Parathyroid adenoma (tissue), 2 donors: ENCODE data around the gene CAMSAP1.

ENCODE experiments used
- H2AFZ ChIP-seq: fragments of 300-600 bp; sonication (generic); one replicate; pipeline ENCODE4 v1.7.0; 2017; ENCODE audit warnings: antibody characterized with exemption, mild to moderate bottlenecking
- H3K27ac ChIP-seq: fragments of 300-600 bp; sonication (generic); one replicate; pipeline ENCODE4 v1.7.0; 2017
- H3K27me3 ChIP-seq: fragments of 300-600 bp; sonication (generic); one replicate; pipeline ENCODE4 v1.7.0; 2017; ENCODE audit warnings: low read length; ENCODE audit not compliant: control insufficient read depth, insufficient read depth
- H3K36me3 ChIP-seq: fragments of 300-600 bp; sonication (generic); one replicate; pipeline ENCODE4 v1.7.0; 2017; ENCODE audit warnings: low read length; ENCODE audit not compliant: control insufficient read depth, insufficient read depth
- H3K4me1 ChIP-seq: fragments of 300-600 bp; sonication (generic); one replicate; pipeline ENCODE4 v1.7.0; 2017; ENCODE audit warnings: control low read depth
- H3K4me2 ChIP-seq: fragments of 300-600 bp; sonication (generic); one replicate; pipeline ENCODE4 v1.7.0; 2017; ENCODE audit warnings: low read length
- H3K4me3 ChIP-seq: fragments of 300-600 bp; sonication (generic); one replicate; pipeline ENCODE4 v1.7.0; 2017; ENCODE audit warnings: low read depth, low read length
- H3K79me2 ChIP-seq: fragments of 300-600 bp; sonication (generic); one replicate; pipeline ENCODE4 v1.7.0; 2017; ENCODE audit warnings: control low read depth
- H3K9ac ChIP-seq: fragments of 300-600 bp; sonication (generic); one replicate; pipeline ENCODE4 v1.7.0; 2017; ENCODE audit warnings: mild to moderate bottlenecking
- H3K9me3 ChIP-seq: fragments of 300-600 bp; sonication (generic); one replicate; pipeline ENCODE4 v1.7.0; 2017; ENCODE audit warnings: low read length; ENCODE audit not compliant: control insufficient read depth
- TF ChIP-seq, protein P1 (sequence below): fragments of 300-600 bp; sonication (generic); IDR thresholded peaks from one replicate; pipeline ENCODE4 v1.7.0; 2017; ENCODE audit warnings: antibody characterized with exemption, mild to moderate bottlenecking
- donor health status: primary hyperparathyroidism.

The CAMSAP1 gene

DNA sequence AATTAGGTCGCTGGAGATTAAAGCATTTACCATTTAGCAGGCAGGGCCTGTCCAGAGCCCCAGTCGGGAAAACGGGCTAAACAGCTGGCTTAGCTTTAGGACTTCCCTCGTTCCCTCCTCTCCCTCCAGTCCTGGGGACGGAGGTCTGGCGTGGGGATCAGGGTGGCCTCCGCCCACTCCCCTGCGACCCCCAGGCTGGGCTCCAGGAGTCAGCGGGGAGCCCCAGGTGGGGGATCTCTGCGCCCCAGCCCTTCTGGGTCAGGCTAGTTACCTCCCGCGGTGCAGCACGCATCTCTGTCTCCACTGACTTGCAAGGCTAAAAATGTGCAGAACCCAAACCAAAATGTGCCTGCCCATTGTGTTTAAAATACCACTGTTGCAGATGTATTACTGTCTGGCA lies 16.2 kb upstream of the CAMSAP1 start:
- H3K27ac ChIP-seq = no peak overlapping the region
- TF ChIP-seq, protein P1, sequence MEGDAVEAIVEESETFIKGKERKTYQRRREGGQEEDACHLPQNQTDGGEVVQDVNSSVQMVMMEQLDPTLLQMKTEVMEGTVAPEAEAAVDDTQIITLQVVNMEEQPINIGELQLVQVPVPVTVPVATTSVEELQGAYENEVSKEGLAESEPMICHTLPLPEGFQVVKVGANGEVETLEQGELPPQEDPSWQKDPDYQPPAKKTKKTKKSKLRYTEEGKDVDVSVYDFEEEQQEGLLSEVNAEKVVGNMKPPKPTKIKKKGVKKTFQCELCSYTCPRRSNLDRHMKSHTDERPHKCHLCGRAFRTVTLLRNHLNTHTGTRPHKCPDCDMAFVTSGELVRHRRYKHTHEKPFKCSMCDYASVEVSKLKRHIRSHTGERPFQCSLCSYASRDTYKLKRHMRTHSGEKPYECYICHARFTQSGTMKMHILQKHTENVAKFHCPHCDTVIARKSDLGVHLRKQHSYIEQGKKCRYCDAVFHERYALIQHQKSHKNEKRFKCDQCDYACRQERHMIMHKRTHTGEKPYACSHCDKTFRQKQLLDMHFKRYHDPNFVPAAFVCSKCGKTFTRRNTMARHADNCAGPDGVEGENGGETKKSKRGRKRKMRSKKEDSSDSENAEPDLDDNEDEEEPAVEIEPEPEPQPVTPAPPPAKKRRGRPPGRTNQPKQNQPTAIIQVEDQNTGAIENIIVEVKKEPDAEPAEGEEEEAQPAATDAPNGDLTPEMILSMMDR = no peak
- no peak overlapping the region for H3K4me3 ChIP-seq
- H3K4me1 ChIP-seq = no peaks in the 10 kb centered on the region
- no peak overlapping the region for H3K9ac ChIP-seq
- no peaks in the 10 kb centered on the region for H3K9me3 ChIP-seq
- H2AFZ ChIP-seq = no peak overlapping the region
- H3K27me3 ChIP-seq = no peaks in the 10 kb centered on the region
- H3K4me2 ChIP-seq = no peak overlapping the region
- H3K36me3 ChIP-seq = no peaks in the 10 kb centered on the region
- H3K79me2 ChIP-seq = no peaks in the 10 kb centered on the region

DNA sequence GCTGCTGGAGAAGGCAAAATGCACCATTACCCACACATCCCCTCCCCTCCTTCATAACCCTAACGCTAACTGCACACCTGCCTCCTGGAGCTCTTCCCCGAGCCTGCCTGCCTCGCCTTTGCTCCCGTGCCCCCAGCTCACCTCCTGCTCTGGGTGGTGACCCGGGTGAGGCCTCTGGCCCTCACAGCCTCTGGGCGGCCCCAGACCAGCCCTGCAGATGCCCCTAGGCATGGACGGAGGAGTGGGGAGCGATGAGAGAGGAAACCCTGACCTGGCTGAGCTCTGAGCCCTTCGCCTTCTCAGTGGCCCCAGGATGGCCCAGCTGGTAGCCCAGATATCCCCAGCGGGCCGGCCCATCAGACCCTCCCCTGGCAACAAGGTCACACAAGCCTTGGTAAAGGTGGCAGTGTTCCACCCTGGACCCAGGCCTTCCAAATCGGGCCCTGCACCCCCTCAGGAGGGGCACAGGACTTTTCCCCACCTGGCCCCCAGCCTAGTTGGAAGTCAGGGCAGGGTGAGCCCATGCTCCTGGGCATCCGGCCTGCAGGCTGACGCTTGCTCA lies 14.5 kb upstream of the CAMSAP1 start:
- no peaks in the 10 kb centered on the region for H3K36me3 ChIP-seq
- no peak overlapping the region for H3K4me3 ChIP-seq
- H3K27ac ChIP-seq = no peak overlapping the region
- H3K4me2 ChIP-seq = no peak overlapping the region
- no peaks in the 10 kb centered on the region for H3K79me2 ChIP-seq
- no peak overlapping the region for H3K9ac ChIP-seq
- H3K27me3 ChIP-seq = no peaks in the 10 kb centered on the region
- no peak overlapping the region for H2AFZ ChIP-seq
- no peaks in the 10 kb centered on the region for H3K9me3 ChIP-seq
- no peaks in the 10 kb centered on the region for H3K4me1 ChIP-seq
- TF ChIP-seq, protein P1 = no peak

DNA sequence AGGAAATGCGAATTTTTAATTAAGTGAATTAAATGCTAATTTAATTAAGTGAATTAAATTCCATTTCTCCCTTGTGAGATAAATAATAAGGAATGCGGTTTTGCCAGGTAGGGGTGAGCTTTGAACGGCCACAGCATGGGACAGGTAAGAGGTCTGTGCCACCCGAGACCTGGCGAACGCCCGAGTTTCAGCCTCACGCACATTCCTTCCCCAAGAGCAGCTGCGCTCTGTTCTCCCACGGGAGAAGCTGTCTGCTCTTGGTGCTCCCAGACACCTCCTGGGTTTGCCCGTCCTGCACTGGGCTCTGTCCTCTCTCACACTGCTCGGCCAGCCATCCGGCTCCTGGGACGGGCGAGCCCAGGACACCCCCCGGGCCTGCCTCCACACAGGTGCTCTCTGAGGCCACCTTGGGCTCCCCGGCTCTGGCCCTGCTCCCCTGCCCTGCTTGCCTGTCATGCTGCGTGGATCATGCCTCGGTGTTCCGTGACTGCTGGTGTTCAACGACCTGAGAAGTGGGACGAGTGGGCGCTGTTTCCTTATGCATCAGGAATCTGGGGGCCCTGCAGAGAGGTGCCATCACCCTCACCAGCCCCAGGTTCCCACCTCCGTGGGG lies 13.7 kb upstream of the CAMSAP1 start:
- no peaks in the 10 kb centered on the region for H3K4me1 ChIP-seq
- H3K79me2 ChIP-seq = no peaks in the 10 kb centered on the region
- no peak overlapping the region for H3K9ac ChIP-seq
- H2AFZ ChIP-seq = no peak overlapping the region
- no peaks in the 10 kb centered on the region for H3K27me3 ChIP-seq
- H3K36me3 ChIP-seq = no peaks in the 10 kb centered on the region
- no peaks in the 10 kb centered on the region for H3K9me3 ChIP-seq
- no peak overlapping the region for H3K4me2 ChIP-seq
- H3K4me3 ChIP-seq = no peak overlapping the region
- TF ChIP-seq, protein P1 = no peak
- H3K27ac ChIP-seq = no peak overlapping the region

DNA sequence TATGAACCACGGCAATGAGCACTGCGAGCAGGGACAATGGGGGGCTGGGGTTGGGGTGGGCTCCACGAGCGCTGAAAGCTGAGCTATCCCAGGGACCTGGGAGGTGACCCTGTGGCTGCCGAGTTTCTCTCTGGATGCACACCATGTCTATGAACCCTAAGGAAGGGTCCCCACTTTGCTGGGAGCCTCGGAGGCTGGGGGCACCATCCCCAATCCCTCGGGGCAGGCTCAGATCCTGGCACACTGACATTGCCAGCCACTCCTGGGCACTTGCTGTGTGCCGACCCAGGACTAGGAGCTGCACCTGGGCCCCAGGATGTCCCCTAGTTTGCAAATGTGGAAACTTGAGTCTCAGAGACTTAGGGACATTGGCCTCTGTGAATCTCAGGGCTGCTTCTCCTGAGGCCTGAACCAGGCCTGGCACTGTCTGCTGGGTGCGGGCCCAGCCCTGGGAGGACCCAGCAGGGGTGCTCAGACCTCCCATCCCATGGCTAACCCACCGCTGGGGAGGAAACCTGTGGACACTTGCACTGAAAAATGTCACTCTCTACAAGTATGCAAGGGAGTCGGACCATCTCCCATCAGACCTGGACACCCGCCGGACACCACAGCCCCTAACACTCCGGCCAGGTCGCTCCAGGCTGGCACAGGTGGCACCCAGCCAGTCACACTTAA lies 13.0 kb upstream of the CAMSAP1 start:
- no peaks in the 10 kb centered on the region for H3K27me3 ChIP-seq
- no peak overlapping the region for H3K27ac ChIP-seq
- no peak overlapping the region for H3K9ac ChIP-seq
- H3K79me2 ChIP-seq = no peaks in the 10 kb centered on the region
- H3K36me3 ChIP-seq = no peaks in the 10 kb centered on the region
- no peak overlapping the region for H3K4me3 ChIP-seq
- H2AFZ ChIP-seq = no peak overlapping the region
- H3K4me1 ChIP-seq = no peaks in the 10 kb centered on the region
- no peak overlapping the region for H3K4me2 ChIP-seq
- H3K9me3 ChIP-seq = no peaks in the 10 kb centered on the region
- TF ChIP-seq, protein P1 = no peak
